Pons (tissue), 1 donor: Measurements from ENCODE around the gene TSPEAR.
"Not testable (repeated sequence)": the region's sequence is repeated elsewhere in the genome, so short reads cannot be mapped to it uniquely, and the experiment has no call there.

Source experiments
- DNase-seq: peaks from one replicate; pipeline ENCODE4 v3.0.0-alpha.2; 2016; ENCODE audit warnings: low spot score

The TSPEAR gene

DNA sequence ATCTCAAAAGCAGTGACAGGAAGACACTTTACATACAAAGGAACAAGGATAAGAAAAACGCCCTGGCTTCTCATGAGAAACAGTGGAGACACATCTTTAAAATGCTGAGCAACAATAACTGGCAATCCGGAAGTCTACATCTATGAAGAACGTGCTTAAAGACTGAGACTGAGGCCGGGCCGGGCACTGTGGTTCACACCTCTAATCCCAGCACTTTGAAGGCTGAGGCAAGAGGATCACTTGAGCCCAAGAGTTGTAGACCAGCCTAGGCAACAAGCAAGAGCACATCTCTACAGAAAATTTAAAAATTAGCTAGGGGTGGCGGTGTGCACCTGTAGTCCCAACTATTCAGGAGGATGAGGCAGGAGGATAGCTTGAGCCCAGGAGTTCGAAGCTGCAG is 27.3 kb downstream of the TSPEAR start:
- no peak for DNase-seq

DNA sequence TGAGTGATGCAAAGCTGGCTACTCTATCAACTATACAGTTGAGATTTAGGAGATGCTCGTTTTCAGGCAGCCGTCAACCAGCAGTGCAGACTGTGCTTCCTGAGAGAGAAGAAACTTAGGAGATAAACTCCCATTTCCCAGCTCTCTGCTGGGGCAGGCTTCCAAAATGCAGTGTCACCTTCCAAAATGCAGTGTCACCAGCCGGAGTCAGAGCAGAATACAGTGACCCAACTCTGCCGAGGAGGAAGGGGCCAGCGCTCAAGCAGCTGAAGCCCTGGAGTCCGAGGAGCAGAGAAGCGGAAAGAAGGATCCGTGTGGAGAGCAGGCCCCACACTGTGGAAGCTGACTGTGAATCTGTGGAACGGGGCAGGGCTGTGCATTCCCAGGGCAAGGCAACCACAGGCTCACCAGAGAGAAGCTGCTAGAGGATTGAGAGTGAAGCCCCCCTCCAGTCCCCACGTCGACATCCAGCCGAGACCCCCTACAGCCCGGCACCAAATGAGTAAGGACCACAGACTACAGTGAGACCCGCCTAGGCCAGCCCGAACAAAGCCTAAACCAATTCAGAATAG is 28.7 kb downstream of the TSPEAR start:
- DNase-seq = no peak

DNA sequence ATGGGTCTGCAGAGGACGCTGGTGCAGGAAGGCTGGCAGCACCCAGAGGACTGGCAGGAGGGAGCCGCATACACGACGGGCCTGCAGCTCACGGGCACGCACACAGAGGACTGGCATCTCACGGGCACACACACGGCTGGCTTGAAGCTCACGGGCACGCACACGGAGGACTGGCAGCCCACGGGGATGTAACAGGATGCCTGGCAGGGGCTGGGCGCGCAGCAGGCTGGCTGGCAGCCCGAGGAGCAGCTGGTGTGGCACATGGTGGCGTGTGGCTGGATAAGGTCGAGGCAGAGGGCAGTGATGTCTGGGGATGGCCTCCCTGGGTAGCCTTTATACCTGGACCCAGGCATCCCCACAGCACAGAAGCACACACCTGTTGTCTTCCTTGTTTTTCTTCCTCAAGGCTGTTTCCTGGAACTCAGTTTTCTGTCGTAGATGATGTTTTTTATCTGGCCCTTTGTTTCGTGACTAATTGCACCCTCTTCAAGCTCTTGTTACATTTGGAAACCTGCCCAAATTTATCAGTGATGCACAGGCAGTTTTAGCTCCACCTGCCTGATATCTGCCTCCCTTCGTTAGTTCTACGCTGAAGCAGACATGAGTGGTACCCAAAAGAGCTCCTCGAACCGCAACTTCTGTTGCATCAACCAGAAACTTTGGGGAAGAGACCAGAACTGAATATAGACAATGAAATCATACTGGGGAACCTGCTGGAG is 29.4 kb downstream of the TSPEAR start, which contains the start of gene KRTAP12-1:
TSS of gene KRTAP12-1 (minus strand) at position 303 of the 719 bp plus-strand sequence. CDS start at position 263, 40 bp downstream.
- DNase-seq = no peak

DNA sequence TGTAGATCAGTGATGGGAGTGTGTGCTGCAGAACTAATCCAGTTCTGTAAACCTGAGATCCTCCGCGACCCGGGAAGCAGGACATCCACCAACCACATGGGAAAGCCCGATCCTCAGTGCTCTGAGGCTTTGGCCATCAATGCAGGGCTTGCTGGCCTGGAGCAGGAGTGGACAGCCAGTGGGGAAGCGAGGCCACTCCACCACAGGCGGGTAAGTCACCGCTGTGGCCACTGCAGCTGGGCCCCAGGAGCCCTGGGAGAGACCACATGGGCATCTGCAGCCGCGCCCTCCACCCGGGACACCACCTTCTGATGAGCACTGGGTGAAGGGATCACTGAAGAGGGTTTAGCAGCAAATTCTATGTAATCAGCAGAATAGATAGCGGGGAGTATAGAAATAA is 30.2 kb downstream of the TSPEAR start:
- DNase-seq = no peak

DNA sequence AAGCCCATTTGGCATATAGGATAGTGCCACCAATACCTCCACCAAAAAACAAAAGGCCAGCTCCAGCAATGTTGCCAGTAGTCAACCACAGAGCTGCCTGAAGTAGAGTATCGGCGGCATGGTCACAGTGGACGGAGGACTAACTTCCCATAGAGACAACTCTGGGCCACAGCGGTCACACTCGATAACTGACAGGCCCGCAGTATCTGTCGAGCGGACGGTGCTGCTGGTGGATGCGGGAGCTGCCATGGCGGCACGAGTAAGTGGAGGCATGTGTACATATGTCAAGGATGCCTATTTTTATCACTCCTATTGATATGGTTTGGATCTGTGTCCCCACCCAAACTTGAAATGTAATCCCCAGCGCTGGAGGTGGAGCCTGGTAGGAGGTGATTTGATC is 33.5 kb downstream of the TSPEAR start:
- DNase-seq = no peak

DNA sequence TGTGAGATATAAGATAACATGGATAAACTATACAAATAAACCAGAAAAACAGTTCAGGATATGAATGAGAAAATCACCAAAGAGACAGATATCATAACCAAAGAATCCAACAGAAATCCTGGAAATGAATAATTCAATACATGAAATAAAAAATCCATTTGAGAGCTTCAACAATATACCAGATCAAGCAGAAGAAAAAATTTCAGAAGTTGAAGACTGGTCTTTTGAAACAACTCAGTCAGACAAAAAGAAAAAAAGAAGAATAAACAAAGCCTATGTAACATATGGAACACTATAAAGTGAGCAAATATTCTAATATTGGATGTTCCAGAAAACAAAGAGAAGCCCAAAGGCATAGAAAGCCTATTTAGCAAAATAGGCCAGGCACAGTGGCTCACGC is 39.5 kb downstream of the TSPEAR start:
- no peak for DNase-seq

DNA sequence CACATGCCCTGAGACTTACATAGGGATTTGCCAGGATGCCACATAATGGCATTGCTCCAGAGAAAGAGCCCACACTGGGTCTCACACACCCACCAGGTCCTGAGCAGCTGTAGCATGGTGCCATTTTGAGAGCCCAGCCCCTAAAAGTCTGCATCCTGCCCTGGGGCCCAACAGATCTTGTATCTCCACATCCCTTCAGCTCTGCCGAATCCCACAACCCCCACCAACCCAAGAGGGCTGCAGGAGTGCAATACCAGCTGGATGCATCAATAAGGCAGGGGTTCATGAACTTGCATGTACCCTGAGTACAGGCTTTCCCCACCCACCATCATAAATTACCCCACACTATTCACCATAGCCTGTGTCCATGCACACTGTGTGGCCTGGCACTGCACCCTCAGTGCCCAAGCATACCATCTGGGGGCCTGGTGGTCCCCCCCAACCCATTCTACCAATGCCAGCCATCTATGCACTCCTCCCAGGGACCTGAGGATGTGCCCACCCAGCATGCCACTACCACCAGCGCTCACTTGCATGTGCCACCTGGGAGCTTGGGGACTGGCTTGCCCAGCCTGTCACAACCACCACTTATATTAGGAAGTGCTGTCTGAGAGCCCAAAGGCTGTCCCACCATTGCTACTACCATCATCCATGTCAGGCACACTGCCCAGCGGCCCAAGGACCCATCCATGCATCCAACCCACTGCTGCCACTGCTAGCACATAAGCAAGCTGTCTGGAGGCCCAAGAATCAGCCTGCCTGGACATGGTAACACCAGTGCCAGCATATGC is 40.5 kb downstream of the TSPEAR start:
- DNase-seq = no peak

DNA sequence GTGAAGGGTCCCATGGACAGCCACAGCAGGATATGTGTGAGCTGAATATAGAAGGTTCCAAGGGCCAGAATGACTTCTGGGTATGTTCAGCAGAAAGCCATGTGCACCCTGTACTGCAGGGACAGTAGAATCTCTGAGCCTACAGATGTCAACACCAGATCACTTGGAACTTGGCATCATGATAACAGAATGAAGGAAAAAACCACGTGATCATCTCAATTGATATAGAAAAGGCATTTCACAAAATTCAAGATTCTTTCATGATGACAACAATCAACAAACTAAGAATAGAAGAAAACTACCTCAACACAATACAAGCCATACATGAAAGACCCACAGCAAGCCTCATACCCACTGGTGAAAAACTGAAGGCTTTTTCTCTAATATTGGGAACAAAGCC is 43.8 kb downstream of the TSPEAR start:
- no peak for DNase-seq

DNA sequence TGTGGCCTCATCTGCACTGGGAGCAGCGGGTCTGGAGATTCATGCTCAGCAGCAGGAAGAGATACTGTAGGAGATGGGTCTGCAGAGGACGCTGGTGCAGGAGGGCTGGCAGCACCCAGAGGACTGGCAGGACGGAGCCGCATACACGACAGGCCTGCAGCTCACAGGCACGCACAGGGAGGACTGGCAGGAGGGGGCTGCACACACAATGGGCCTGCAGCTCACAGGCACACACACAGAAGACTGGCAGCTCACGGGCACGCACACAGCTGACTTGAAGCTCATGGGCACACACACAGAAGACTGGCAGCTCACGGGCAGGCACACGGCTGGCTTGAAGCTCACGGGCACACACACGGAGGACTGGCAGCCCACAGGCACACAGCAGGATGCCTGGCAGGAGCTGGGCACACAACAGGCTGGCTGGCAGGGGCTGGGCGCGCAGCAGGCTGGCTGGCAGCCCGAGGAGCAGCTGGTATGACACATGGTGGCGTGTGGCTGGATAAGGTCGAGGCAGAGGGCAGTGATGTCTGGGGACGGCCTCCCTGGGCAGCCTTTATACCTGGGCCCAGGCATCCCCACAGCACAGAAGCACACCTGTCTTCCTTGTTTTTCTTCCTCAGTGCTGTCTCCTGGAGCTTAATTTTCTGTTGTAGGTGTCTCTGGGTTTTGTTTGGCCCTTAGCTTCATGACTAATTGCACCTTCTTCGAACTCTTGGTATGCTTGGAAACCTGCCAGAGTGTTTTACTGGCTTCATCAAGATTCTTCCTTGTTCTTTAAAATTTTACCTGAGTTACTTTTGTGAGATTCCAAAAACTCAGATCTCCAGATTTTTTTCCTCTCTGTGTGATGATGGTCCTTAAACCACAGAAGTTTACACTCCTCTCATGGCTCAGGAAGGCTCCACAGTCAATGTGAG is 44.7 kb downstream of the TSPEAR start, which contains the start of gene KRTAP12-2:
TSS of gene KRTAP12-2 (minus strand) at position 527 of the 920 bp plus-strand sequence. CDS start at position 486, 41 bp downstream.
- no peak for DNase-seq

DNA sequence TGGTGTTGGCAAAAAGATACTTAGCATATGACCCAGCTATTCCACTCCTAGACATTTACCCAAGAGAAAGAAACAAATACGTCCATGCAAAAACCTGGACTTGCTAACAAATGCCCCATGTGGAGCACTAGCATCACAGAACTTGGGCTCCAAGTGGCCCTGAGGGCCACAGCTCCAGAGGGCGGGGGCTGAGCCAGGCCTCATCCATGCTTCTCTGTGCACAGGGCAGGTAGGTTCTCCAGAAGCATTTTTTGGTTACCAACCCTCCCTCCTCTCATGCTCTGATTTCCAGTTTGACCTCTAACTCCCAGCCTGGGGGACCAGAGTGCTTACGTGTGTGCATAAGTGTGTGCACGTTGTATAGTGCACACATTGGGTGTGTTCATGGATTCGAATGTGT is 46.7 kb downstream of the TSPEAR start:
- no peak for DNase-seq

DNA sequence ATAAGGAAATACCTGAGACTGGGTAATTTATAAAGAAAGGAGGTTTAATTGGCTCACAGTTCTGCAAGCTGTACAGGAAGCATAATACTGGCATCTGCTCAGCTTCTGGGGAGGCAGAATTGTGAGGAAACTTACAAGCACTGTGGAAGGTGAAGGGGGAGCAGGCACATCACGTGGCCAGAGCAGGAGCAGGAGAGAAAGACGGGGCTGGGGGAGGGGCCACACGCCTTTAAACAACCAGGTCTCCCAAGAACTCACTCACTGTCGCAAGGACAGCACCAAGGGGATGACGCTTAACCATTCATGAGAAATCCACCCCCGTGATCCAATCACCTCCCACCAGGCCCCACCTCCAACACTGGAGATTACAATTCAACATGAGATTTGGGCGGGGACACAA is 49.8 kb downstream of the TSPEAR start:
- not testable (repeated sequence) for DNase-seq

DNA sequence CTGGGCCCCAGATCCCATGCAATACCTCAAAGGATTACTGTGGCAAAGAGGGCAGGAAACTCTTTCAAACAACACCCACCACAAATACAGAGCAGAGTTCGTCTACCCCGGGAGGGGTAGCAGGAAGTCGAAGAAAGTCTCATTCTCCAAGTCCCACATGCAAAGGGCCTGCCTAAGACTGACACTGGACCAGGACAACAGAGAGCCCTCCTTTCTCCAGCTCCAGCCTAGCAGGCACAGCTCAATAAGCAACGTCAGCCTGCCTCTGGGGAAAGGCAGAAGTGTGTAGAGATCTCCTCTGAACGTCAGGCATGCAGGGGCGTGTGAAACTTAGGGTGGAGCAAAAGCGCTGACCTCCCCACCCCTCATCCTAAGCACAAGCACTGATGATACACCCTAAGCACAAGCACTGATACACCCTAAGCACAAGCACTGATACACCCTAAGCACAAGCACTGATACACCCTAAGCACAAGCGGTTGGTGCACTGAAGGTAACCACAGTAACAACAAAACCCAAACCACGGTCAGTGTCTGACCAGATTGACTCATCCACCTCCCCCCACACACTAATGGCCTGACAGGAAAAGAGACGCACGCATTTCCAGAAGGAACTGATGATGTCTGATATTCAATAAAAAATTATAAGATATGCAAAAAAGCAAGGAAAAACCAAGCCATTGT is 52.3 kb downstream of the TSPEAR start:
- no peak for DNase-seq

DNA sequence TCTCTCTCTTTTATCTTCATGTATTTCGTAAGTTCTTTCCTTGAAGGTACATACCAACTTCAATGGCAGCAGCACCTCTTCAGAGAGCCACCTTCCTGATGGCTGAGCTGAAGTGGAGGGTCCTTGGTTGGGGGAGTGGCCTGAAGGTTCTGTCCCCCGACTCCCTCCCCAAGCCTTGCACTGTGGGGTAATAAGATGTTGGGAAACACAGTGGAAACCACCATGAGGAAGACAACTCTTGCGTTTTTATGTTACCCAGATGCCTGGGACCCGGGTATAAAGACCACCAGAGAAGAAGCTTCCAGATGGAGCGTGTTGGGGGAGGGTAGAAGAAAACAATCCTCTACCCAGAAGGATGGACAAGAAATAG is 52.8 kb downstream of the TSPEAR start:
- no peak for DNase-seq

DNA sequence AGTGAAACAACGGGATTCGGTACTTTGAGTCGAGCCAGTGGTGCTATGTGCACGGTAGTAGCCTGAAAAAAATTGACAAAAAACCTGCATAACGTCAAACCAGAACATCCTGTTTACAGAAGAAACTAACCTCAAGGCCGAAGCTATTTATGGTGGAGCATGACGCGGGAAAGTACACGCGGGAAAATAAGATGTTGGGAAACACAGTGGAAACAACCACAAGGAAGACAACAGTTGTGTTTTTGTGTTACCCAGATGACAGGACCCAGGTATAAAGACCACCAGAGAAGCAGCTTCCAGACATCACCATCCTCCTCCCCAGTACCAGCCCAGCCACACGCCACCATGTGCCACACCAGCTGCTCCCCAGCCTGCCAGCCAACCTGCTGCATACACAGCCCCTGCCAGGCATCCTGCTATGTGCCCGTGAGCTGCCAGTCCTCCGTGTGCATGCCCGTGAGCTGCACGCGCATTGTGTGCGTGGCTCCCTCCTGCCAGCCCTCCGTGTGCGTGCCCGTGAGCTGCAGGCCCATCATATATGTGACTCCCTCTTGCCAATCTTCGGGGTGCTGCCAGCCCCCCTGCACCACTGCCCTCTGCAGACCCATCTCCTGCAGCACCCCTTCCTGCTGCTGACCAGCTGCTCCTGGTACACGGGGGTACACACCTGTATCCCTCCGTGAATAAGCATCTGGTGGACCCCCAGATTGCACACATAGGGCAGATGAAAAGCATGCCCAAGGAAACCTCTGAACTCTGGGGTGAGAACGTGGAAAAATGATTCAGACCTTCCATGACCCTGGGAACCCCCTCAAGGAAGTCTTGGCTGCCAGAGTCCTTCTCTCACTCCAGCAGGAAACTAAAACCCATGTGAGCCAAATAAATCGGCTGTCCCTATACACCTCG is 53.5 kb downstream of the TSPEAR start, which contains the start of gene KRTAP12-3:
TSS of gene KRTAP12-3 (plus strand) at position 298 of the 906 bp plus-strand sequence. CDS start at position 346, 48 bp downstream.
- DNase-seq = no peak

DNA sequence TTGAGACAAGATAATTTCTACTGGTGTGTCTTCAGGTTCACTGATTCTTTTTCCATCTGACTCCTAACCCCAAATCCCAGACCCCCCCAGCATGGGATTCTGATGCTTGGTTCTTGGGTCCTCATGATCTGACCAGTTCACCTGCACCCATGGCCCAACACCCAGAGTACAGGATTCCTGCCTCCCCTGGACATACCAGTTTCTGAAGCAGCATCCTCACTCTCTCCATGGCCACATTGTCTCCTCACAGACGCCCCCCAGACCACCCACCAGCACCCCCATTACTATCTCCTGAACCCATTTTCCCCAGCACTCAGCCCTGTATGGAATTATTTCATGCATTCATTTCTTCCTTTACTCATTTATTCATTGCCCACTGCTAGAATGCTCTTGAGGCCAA is 54.5 kb downstream of the TSPEAR start:
- no peak for DNase-seq

DNA sequence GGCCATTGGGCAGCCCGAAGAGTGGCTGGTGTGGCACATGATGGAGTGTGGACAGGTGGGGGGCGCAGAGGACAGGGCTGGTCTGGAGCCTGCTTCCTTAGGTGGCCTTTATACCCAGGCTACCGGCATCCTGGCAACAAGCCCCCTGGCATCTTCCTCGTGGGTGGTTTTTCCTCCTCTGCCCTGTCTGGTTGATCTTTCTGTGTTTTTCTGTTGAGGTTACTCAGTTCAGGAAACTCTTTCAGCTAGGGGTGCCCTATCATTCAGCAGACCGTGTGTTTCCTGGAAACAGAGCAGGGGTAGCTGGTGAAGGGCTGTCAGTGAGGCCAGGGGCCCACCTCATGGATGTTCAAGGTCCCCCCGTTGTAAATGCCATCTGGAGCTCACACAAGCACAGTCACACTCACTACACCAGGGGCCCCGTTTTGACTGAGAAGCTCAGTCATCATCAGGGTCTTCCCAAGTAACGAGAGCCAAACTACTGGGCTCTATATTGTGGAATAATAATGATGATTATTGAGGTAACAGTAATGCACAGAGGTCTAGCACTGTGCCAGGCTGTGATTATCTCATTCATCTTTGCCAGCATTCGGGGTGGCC is 56.7 kb downstream of the TSPEAR start, which contains the start of gene KRTAP12-4:
TSS of gene KRTAP12-4 (minus strand) at position 84 of the 600 bp plus-strand sequence. CDS start at position 39, 45 bp downstream.
- DNase-seq = no peak

DNA sequence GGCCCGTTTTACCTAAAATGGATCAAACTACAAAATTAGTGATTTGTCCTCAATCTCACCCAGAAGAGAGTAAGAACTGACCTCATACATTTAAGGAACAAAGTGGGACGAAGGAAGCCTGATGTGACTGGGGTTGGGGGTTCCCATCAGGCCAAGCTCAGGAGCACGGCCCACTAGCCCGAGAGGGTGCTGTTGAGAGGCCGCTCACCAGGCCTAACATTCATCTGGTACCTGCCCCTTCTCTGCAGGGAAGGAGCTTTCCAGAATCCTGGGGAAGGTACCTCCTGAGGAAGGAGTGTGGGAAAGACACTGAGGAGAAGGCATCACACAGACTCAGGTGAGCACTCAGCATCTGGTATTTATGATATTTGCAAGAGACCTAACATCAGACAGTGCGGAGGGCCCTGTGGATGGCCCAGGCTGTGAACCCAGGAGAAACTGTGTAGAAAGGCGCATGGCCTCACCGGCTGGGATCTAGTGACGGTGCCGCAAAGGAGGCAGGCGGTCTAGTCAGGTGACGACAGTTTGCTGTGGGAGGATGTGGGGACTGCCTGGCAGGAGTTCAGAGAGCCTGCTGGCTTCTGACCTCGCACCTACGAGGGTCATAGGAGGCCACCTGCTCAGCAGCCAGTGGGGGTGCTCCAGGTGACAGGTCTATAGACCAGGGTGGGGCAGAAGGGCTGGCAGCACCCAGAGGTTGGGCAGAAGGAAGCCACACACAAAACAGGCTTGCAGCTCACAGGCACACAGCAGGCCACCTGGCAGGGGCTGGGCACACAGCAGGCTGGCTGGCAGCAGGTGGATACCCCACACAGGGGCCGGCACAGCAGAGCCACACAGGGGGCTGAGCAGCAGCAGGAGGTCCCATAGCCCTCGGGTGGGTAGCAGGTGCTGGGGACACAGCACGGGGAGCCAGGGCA is 57.5 kb downstream of the TSPEAR start:
- DNase-seq = no peak

DNA sequence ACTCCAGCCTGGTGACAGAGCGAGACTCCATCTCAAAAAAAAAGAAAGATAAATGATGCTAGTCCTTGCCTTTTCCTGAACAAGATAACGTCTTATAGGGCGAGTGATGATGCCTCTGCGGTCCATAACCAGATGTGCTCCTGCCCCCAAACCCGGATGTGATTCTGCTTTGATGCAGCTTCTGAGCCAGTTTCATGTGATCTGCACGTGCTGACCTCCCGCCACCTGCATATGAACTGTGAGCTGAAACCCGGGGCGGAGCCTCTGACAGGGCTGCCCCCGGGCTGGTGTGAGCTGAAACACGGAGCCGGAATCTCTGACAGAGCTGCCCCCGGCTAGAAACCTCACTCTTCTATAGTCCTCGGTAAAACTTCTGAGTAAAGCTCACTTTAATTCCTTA is 58.2 kb downstream of the TSPEAR start:
- no peak for DNase-seq
